Body of pancreas (tissue), 4 donors: ENCODE results near the gene SPAG5.

Source experiments
- POLR2A ChIP-seq, 3 donors: fragments of 450-650 bp; IDR thresholded peaks; one replicate each; pipeline ENCODE4 v1.6.1; 2016; ENCODE audit warnings: antibody characterized with exemption in 3 of 3, mild to moderate bottlenecking in 2 of 3
- TF ChIP-seq, protein P1 (sequence below), 7 experiments: fragments of 450-650 bp in 4 of 7; fragments of 200-600 bp in 3 of 7; sonication (generic) in 3 of 7; IDR thresholded peaks; one replicate each; pipeline ENCODE4 v1.5.1; 2016 to 2019; ENCODE audit warnings: antibody characterized with exemption in 7 of 7

GRCh38 chr17:28626818-28627217 is 28.0 kb upstream of the SPAG5 start:
- TF ChIP-seq, protein P1, sequence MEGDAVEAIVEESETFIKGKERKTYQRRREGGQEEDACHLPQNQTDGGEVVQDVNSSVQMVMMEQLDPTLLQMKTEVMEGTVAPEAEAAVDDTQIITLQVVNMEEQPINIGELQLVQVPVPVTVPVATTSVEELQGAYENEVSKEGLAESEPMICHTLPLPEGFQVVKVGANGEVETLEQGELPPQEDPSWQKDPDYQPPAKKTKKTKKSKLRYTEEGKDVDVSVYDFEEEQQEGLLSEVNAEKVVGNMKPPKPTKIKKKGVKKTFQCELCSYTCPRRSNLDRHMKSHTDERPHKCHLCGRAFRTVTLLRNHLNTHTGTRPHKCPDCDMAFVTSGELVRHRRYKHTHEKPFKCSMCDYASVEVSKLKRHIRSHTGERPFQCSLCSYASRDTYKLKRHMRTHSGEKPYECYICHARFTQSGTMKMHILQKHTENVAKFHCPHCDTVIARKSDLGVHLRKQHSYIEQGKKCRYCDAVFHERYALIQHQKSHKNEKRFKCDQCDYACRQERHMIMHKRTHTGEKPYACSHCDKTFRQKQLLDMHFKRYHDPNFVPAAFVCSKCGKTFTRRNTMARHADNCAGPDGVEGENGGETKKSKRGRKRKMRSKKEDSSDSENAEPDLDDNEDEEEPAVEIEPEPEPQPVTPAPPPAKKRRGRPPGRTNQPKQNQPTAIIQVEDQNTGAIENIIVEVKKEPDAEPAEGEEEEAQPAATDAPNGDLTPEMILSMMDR (IDR thresholded peaks at IDR 0.05) = no peak
- TF ChIP-seq POLR2A (IDR thresholded peaks at IDR 0.05) = no peak
